ENCODE measurements around the gene SEMA4A. TPM values are rescaled to one million over a fixed set of nuclear protein-coding genes. Genes with fewer than 3 reads are reported as not detected.

SEMA4A gene
- total and polyA plus RNA-seq, 2 of the 8 experiments (the other 6 are each of a cell fraction or from before 2014, with no cell fraction given) = 7.3 to 10.6 TPM

- Histone ChIP-seq H4K20me1 (replicated peaks in 1 of 2; ENCODE audit: control insufficient read depth in 1 of 2, insufficient read depth in 2 of 2, low read length in 2 of 2) (no peaks in the 10 kb centered on the region), H2BK120ac (replicated peaks; ENCODE audit: low read depth, low read length) (peak overlapping the region; percentile 7), H3K79me1 (ENCODE audit: low read depth, low read length) (no peaks in the 10 kb centered on the region; the same call in 1 of the 2 replicates), H2AK5ac (ENCODE audit: low read depth, low read length) (peak overlapping the region; percentile 44; the same call in 1 of the 2 replicates), H4K5ac (ENCODE audit: insufficient read length, low read depth, low read length) (peak overlapping the region; percentile 1), H3K23ac (ENCODE audit: insufficient read length) (no peak overlapping the region), H3K18ac (ENCODE audit: extremely low read depth, low read length) (peak overlapping the region; percentile 96), H2BK12ac (ENCODE audit: low read depth, low read length) (peak overlapping the region; percentile 94; the same call in 1 of the 2 replicates), H2BK20ac (ENCODE audit: low read length) (peak overlapping the region; percentile 90; the same call in 1 of the 2 replicates), H3K4me2 (ENCODE audit: insufficient read depth in 1 of 2, low read depth in 2 of 2, low read length in 2 of 2) (peak overlapping the region; percentile 67 to 87), H3K79me2 (ENCODE audit: control insufficient read depth in 1 of 2, insufficient read depth in 2 of 2, low read length in 2 of 2) (no peaks in the 10 kb centered on the region), H2AFZ (ENCODE audit: low read length) (no peak overlapping the region), H4K91ac (replicated peaks; ENCODE audit: insufficient read length, low read length) (peak overlapping the region; percentile 32), H3K56ac (replicated peaks; ENCODE audit: insufficient read length, low read depth, low read length) (no peak overlapping the region), H3K27me3 (replicated peaks in 1 of 4; ENCODE audit: control insufficient read depth in 3 of 4, extremely low read depth in 1 of 4, insufficient read depth in 3 of 4, low read length in 3 of 4) (no peaks in the 10 kb centered on the region), H3K9me3 (ENCODE audit: insufficient read depth in 2 of 2, low read depth in 1 of 2, low read length in 1 of 2) (no peaks in the 10 kb centered on the region), H3K23me2 (ENCODE audit: low read depth, low read length) (peaks cover 3% of the 10 kb centered on the region; the same call in 1 of the 2 replicates), H2BK15ac (ENCODE audit: low read length) (peak overlapping the region; percentile 95; the same call in 1 of the 2 replicates), H3K36me3 (ENCODE audit: control insufficient read depth in 2 of 4, insufficient read depth in 4 of 4, low read length in 3 of 4) (no peaks in the 10 kb centered on the region), H4K8ac (ENCODE audit: extremely low read depth, insufficient read depth, low read length) (no peak overlapping the region), H3K27ac (ENCODE audit: low read depth, low read length) (no peak overlapping the region), H3K4me3 (ENCODE audit: extremely low read depth in 1 of 4, insufficient read depth in 2 of 4, low read depth in 3 of 4, low read length in 4 of 4) (peak overlapping the region; percentile 4 to 43 (median 34); a peak in 7 of 8 replicates), H3K4ac (replicated peaks; ENCODE audit: insufficient read length, low read depth, low read length) (peak overlapping the region; percentile 55), H3K9ac (replicated peaks in 1 of 4; ENCODE audit: extremely low read depth in 1 of 4, low read depth in 3 of 4, low read length in 3 of 4) (no peak overlapping the region), H3K4me1 (replicated peaks in 1 of 4; ENCODE audit: control insufficient read depth in 3 of 4, insufficient read depth in 4 of 4, low read length in 3 of 4) (peaks cover 27 to 48% (median 28%) of the 10 kb centered on the region in 4 experiments), H3K14ac (ENCODE audit: insufficient read length) (no peak overlapping the region), H2BK5ac (ENCODE audit: low read depth, low read length) (peak overlapping the region; percentile 94; the same call in 1 of the 2 replicates)
- FAIRE-seq (no peak), DNase-seq (ENCODE audit: low read depth in 1 of 2, low spot score in 2 of 2) (no peak)
- ChIA-PET POLR2A (ENCODE audit: partially characterized antibody) (interaction anchor here (0.8 to 8.5 kb wide), 14 partner anchors 11 to 132 kb away, joined by 3 to 64 read pairs (median 6); partner anchors contain the start of genes PAQR6, PMF1, SLC25A44 and SMG5), CTCF (ENCODE audit: partially characterized antibody) (interaction anchor here (0.6 to 42.4 kb wide), 18 partner anchors 9 to 176 kb away, joined by 3 to 1994 read pairs (median 4); partner anchors contain the start of genes BGLAP, MEX3A, PAQR6 and PMF1)
- whole genome bisulfite sequencing, 2 experiments (ENCODE audit: extremely low coverage in 1 of 2, insufficient coverage in 1 of 2, insufficient read length in 1 of 2, insufficient replicate concordance in 2 of 2, low coverage in 1 of 2, low lambda C conversion rate in 2 of 2, missing lambda C conversion rate in 1 of 2) = 49% methylated on average over 10 of the region's 10 CpGs; no CpG with 5 or more reads in 1 of the 2 experiments
- TF ChIP-seq USF2 (IDR thresholded peaks at IDR 0.05; ENCODE audit: low read length) (no peak), ATF3 (IDR thresholded peaks at IDR 0.05; ENCODE audit: insufficient read depth, low read depth, low read length) (no peak), MAFK (IDR thresholded peaks at IDR 0.05; ENCODE audit: low read depth, low read length) (no peak), CBX5 (IDR thresholded peaks at IDR 0.05; ENCODE audit: low read depth, low read length) (no peak), JUN (IDR thresholded peaks at IDR 0.05; ENCODE audit: low read depth, low read length) (no peak), EP300 (IDR thresholded peaks at IDR 0.05; ENCODE audit: borderline replicate concordance in 1 of 2, low read depth in 2 of 2, low read length in 2 of 2) (no peak), GTF2F1 (IDR thresholded peaks at IDR 0.05; ENCODE audit: borderline replicate concordance, low read depth, low read length) (no peak), CBX8 (IDR thresholded peaks at IDR 0.05; ENCODE audit: borderline replicate concordance, low read depth, low read length) (no peak), KDM4A (IDR thresholded peaks at IDR 0.05; ENCODE audit: low read depth, low read length, severe bottlenecking) (no peak), SP1 (IDR thresholded peaks at IDR 0.05; ENCODE audit: low read depth, low read length) (no peak)
These were observed 2.9 kb upstream of the SEMA4A start for GRCh38 chr1:156150333-156151011.
